Measurements from ENCODE around the gene CELF1. TPM values are rescaled to one million over a fixed set of nuclear protein-coding genes. Genes with fewer than 3 reads are reported as not detected.

CELF1 gene
- total and polyA plus RNA-seq, 2 of the 13 experiments (the other 11 are each of a cell fraction or from before 2014, with no cell fraction given) = 69.0 to 80.1 TPM

DNA sequence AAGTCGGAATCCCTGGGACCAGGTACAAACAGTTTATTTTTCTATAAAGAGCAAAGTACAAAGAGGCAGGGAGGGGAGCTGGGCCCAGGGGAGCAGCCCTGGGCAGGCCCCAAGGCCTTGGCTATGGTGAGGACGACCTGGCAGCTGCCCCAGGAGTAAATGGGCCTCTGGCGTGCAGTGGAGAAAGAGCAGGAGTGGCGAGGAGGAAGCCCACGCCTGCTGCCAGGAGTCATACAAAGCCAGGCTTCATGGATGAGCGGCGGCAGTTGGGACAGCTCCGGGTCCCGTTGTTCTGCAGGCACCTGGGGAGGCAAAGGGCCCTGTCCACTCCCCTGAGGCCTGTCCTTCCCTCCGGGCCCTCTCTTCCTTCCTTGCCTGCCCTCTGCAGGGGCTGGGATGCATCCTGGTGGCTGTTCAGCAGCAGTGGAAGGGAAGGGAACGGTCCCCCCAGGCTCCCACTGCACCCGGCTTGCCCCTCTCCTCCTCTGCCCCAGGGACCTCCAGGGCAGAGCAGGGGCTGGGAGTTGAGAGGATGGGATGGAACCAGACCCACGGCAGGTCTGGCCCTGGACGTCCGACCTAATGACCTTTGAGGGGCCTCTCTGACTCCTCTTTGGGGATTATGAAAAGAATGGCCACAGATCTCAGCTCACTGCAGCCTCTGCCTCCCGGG lies 115.0 kb downstream of the CELF1 start (continued):
- TF ChIP-seq HNF4A (CRISPR knock-in tag; IDR thresholded peaks at IDR 0.05) = peak; percentile 84
- TF ChIP-seq, protein P1, sequence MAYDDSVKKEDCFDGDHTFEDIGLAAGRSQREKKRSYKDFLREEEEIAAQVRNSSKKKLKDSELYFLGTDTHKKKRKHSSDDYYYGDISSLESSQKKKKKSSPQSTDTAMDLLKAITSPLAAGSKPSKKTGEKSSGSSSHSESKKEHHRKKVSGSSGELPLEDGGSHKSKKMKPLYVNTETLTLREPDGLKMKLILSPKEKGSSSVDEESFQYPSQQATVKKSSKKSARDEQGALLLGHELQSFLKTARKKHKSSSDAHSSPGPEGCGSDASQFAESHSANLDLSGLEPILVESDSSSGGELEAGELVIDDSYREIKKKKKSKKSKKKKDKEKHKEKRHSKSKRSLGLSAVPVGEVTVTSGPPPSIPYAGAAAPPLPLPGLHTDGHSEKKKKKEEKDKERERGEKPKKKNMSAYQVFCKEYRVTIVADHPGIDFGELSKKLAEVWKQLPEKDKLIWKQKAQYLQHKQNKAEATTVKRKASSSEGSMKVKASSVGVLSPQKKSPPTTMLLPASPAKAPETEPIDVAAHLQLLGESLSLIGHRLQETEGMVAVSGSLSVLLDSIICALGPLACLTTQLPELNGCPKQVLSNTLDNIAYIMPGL (CRISPR knock-in tag; IDR thresholded peaks at IDR 0.05; ENCODE audit: borderline replicate concordance in 1 of 2, low read depth in 1 of 2) = peak; percentile 11 to 67; a peak in 1 of 4 replicates
- TF ChIP-seq ERF (CRISPR knock-in tag; IDR thresholded peaks at IDR 0.05) = peak; percentile 16; the same call in 1 of the 2 replicates
- peak; percentile 52; the same call in 1 of the 2 replicates for TF ChIP-seq ZNF598 (CRISPR knock-in tag; IDR thresholded peaks at IDR 0.05; ENCODE audit: borderline replicate concordance)
- TF ChIP-seq HNRNPL (IDR thresholded peaks at IDR 0.05; ENCODE audit: low read depth, low read length) = peak; percentile 79; the same call in 1 of the 2 replicates
- TF ChIP-seq ZNF720 (CRISPR knock-in tag; IDR thresholded peaks at IDR 0.05) = no peak
- no peak for TF ChIP-seq CREB1 (IDR thresholded peaks at IDR 0.05)
- TF ChIP-seq CREB1 (CRISPR knock-in tag; IDR thresholded peaks at IDR 0.05) = no peak
- peak; percentile 20; the same call in 1 of the 2 replicates for TF ChIP-seq HMG20B (CRISPR knock-in tag; conservative IDR thresholded peaks at IDR 0.05)
- peak; percentile 45; the same call in 1 of the 2 replicates for TF ChIP-seq ETV5 (CRISPR knock-in tag; IDR thresholded peaks at IDR 0.05; ENCODE audit: borderline replicate concordance)
- TF ChIP-seq, protein P2, sequence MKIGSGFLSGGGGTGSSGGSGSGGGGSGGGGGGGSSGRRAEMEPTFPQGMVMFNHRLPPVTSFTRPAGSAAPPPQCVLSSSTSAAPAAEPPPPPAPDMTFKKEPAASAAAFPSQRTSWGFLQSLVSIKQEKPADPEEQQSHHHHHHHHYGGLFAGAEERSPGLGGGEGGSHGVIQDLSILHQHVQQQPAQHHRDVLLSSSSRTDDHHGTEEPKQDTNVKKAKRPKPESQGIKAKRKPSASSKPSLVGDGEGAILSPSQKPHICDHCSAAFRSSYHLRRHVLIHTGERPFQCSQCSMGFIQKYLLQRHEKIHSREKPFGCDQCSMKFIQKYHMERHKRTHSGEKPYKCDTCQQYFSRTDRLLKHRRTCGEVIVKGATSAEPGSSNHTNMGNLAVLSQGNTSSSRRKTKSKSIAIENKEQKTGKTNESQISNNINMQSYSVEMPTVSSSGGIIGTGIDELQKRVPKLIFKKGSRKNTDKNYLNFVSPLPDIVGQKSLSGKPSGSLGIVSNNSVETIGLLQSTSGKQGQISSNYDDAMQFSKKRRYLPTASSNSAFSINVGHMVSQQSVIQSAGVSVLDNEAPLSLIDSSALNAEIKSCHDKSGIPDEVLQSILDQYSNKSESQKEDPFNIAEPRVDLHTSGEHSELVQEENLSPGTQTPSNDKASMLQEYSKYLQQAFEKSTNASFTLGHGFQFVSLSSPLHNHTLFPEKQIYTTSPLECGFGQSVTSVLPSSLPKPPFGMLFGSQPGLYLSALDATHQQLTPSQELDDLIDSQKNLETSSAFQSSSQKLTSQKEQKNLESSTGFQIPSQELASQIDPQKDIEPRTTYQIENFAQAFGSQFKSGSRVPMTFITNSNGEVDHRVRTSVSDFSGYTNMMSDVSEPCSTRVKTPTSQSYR (CRISPR knock-in tag; IDR thresholded peaks at IDR 0.05; ENCODE audit: borderline replicate concordance) = 0 out of 2 replicates have a peak, but pooled peaks have one; percentile 16
- peak; percentile 66; the same call in 1 of the 2 replicates for TF ChIP-seq KAT8 (CRISPR knock-in tag; IDR thresholded peaks at IDR 0.05)
- TF ChIP-seq ZNF768 (CRISPR knock-in tag; IDR thresholded peaks at IDR 0.05) = peak; percentile 53; the same call in 1 of the 2 replicates
- no peak for TF ChIP-seq KIAA2018 (CRISPR knock-in tag; IDR thresholded peaks at IDR 0.05; ENCODE audit: borderline replicate concordance)
- TF ChIP-seq BORCS8-MEF2B (CRISPR knock-in tag; IDR thresholded peaks at IDR 0.05) = 0 out of 2 replicates have a peak, but pooled peaks have one; percentile 23
